NCI-H345 treated with DMSO at 0.1 percent for 48 hours (cell line): ENCODE measurements around the gene SLC50A1.

ENCODE experiments used
- DNase-seq: peaks from one replicate; lab custom pipeline; 2025; ENCODE audit not compliant: unreplicated experiment; lab: John Stamatoyannopoulos, UW

The SLC50A1 gene

GRCh38 chr1:155135415-155136028, at the start of gene SLC50A1:
SLC50A1 (plus strand) TSS chr1:155135852; CDS start chr1:155135912, 60 bp downstream.
- peak; percentile 99 for DNase-seq

- DNase-seq: peak; percentile 75
Observed at GRCh38 chr1:155086128-155086741, 49.4 kb upstream of the SLC50A1 start.

GRCh38 chr1:155086856-155087535, 48.7 kb upstream of the SLC50A1 start:
- DNase-seq: no peak

- peak; percentile 87 for DNase-seq
Observed at GRCh38 chr1:155091071-155092051, 44.3 kb upstream of the SLC50A1 start.

- no peak for DNase-seq
Observed at GRCh38 chr1:155092131-155092530, 43.5 kb upstream of the SLC50A1 start.

GRCh38 chr1:155092641-155093040, 43.0 kb upstream of the SLC50A1 start:
- no peak for DNase-seq

- peak; percentile 81 for DNase-seq
Observed at GRCh38 chr1:155093911-155094621, 41.6 kb upstream of the SLC50A1 start.

GRCh38 chr1:155094622-155094948, 41.1 kb upstream of the SLC50A1 start:
- DNase-seq: no peak

GRCh38 chr1:155099331-155099730, 36.3 kb upstream of the SLC50A1 start:
- DNase-seq: no peak

GRCh38 chr1:155103325-155103724, 32.3 kb upstream of the SLC50A1 start:
- no peak for DNase-seq

GRCh38 chr1:155104605-155105534, 30.8 kb upstream of the SLC50A1 start:
- no peak for DNase-seq

GRCh38 chr1:155105604-155106011, 30.0 kb upstream of the SLC50A1 start:
- DNase-seq: no peak

GRCh38 chr1:155106862-155107261, 28.8 kb upstream of the SLC50A1 start:
- no peak for DNase-seq

GRCh38 chr1:155107309-155108264, 28.1 kb upstream of the SLC50A1 start:
- no peak for DNase-seq

- DNase-seq: no peak
Observed at GRCh38 chr1:155108296-155108695, 27.4 kb upstream of the SLC50A1 start.

GRCh38 chr1:155110381-155110780, 25.3 kb upstream of the SLC50A1 start:
- DNase-seq: no peak

- DNase-seq: no peak
Observed at GRCh38 chr1:155110826-155111225, 24.8 kb upstream of the SLC50A1 start.

- DNase-seq: no peak
Observed at GRCh38 chr1:155113450-155113980, 22.1 kb upstream of the SLC50A1 start.
